HL-60/S4 (cell line): ENCODE data around the gene P2RY8.

Source experiments
- in situ Hi-C: fragments of 300-500 bp; cut with MboI; formaldehyde crosslinking; loops from 2 replicates; pipeline ENCODE4 v1.14.3; 2022; ENCODE audit warnings: low sequenced_read_pairs

Gene P2RY8

DNA sequence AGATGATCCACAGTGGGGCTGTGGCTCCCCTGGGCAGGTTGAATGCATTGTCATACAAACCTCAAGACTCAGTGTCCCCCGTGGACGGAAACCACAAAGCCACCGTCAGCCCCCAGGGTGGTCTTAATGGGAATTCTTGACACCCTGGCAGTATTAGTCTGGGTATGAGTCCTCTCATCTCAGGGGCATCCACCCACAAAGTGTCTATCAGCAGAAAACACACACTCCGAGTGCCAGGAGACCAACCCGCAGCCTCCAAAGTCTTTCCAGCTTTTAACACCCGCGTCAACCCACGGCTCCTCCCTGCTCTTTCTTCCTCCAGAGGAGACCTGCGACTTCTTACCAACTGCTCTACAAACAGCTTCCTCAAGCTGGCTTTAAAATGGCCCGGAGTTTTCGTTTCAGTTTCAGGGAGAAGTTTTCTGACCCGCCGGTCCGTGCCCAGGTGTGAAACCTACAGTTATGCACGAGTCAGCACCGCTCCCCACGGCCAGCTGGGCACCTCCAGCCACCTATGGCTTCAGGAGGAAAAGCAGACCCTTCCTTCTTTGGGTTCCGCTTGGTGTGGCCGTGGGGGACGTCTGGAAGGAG is 69.9 kb downstream of the P2RY8 start:
- in situ Hi-C loops: loop anchor here (25.0 kb wide), 1 partner anchor 120 kb away; the partner anchor contains the start of gene AKAP17A

DNA sequence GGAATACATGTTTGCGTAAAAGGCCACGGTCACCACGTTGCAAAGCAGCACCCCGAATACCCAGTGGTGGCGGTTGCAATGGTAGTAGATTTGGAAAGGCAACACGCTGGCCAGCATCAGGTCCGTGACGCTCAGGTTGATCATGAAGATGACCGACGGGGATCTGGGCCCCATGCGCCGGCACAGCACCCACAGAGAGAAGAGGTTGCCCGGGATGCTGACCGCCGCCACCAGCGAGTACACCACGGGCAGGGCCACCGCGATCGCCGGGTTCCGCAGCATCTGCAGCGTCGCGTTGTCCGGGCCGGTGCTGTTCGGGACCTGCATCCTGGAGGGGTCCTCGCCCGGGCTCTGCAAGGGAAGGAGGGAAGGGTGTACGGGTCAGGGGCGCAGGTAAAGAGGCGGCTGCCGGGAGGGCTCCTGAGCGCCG is 70.7 kb downstream of the P2RY8 start:
- in situ Hi-C loops: loop anchor here (25.0 kb wide), 1 partner anchor 121 kb away; the partner anchor contains the start of gene AKAP17A

DNA sequence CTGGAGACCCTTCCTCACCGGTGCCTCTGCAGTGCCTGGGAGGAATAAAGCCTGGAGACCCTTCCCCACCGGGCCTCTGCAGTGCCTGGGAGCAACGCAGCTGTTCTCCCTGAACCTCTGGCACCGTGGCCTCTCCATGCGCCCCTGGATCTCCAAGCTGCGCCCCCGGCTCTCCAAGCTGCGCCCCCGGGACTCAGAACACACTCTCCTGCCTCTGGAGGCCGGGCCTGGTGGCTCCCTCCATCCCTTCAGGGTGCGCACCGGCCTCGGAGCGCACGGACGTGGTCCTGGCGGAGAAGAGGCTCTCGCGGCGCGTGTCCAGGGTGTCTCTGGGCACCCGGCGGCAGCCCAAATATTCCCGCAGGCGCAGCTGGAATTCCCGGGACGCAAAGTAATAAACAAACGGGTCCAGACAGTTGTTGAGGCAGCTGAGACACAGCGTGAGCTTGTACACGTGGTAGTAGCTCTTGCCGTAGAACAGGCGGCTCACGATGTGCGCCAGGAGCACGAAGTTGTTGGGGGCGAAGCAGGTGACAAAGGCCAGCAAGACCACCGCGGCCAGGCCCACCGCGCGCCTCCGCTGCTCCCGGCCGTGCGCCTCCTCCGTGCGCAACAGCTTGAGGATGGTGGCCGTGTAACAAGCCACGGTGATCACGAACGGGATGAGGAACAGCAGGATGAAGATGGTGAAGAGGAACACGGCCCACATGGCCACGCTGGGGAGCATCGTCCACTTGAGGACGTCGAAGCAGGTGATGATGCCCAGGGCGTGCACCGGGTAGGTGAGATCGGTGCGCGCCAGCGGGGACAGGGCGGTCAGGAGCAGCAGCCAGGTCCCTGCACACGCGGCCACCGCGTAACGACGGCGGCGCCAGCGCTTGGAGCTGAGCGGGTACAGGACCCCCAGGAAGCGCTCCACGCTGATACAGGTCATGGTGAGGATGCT is 71.4 kb downstream of the P2RY8 start:
- in situ Hi-C loops: loop anchor here (25.0 kb wide), 1 partner anchor 122 kb away; the partner anchor contains the start of gene AKAP17A

DNA sequence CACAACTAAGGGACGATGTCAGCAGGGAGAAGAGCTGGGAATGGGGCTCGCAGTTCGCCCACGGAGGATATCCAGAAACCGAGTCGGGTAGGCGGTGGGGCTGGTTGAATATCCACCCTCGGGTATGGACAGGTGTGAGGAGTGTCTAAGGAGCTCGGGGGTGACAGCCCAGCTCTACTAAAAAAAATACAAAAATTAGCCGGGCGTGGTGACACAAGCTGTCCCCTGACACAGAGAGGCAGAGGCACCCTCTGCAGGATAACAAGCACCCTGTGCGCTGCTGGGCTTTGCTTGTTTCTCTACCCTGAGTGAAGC is 72.1 kb downstream of the P2RY8 start:
- in situ Hi-C loops: loop anchor here (25.0 kb wide), 1 partner anchor 122 kb away; the partner anchor contains the start of gene AKAP17A

DNA sequence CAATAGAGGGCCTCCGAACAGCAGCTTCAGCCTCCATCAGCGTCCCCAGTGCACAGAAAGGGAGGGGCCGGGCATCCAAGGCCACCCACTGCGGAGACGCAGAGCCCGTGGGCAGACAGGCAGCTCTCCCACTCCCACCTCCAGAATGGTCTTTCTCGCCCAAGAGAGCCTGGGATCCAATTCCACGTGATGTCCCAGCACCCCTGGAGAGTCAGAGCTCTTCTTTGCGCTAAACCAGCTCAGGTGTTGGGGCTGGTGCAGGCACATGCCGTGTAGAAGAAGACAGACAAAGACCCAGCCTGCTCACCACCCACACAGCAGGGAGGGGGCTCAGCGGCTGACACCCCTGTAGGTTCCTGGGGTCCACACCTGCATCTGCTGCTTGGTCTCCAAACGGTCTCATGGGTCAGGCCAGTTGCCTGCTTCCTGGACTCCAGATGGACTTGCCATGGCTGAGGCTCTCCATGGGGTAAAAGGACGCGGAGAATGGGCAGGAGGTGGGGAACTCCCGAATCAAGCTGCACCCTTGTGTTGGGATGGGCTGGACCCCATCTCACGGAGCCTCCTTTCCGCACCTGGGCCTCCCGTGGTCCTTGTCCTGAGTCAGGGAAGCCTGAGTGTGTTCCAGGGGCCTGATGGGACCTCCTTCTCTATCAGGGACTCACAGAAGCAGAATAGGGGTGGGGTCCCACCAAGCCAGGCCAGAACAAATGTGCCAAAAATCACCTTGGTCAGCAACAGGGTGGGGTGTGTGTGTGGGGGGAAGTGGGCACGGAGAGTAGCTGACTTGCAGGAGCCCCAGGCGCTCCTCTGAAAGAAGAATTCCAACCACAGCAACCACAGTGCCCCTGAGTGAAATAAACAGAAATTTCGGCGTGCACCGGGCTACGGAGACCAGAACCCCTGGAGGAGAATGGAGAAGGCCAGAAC is 72.7 kb downstream of the P2RY8 start:
- in situ Hi-C loops: loop anchor here (25.0 kb wide), 1 partner anchor 123 kb away; the partner anchor contains the start of gene AKAP17A

DNA sequence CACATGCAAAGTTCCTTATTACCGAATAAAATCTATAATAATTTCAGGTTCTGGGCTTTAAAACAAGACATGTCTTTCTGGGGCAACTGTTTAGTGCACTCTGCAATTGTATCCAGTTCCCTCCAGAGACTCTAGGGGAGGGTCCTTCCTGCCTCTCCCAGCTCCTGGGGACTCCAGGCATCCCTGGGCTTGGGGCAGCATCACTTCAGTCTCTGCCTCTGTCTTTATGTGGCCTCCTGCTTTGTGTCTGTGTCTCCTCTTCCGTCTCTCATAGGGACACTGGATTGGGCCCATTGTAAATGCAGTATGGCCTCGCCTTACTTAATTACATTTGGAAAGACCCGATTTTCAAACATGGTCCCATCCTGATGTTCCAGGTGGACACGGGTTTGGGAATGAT is 73.4 kb downstream of the P2RY8 start:
- in situ Hi-C loops: loop anchor here (25.0 kb wide), 1 partner anchor 124 kb away; the partner anchor contains the start of gene AKAP17A

DNA sequence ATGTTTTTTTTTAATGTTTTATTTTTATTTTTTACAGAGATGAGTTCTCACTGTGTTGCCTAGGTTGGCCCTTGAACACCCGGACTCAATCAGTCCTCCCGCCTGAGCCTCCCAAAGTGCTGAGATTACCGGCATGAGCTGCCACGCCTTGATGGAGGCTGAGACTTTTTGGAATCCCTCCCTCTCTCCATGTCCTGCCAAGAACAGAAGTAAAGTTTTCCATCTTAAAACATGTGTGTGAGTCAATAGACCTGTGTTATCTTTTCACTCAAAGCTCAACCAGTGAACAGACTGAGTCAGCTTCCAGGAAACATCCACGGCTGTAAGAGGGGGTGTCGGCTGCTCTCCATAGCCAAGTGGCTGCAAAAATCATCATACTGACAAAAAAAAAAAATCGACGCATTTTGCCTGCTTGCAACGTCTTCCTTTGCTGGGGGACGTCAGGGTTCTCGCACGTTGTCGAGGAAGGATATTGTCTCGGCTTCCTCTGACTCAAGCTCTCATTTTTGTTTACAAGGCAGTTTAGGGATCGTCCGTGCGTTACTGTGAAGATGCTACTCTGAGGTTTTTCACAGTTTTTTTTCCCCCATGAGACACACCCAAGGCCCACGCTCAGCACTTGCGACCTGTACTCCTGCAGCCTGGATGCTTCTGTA is 74.3 kb downstream of the P2RY8 start:
- in situ Hi-C loops: loop anchor here (25.0 kb wide), 1 partner anchor 125 kb away; the partner anchor contains the start of gene AKAP17A

DNA sequence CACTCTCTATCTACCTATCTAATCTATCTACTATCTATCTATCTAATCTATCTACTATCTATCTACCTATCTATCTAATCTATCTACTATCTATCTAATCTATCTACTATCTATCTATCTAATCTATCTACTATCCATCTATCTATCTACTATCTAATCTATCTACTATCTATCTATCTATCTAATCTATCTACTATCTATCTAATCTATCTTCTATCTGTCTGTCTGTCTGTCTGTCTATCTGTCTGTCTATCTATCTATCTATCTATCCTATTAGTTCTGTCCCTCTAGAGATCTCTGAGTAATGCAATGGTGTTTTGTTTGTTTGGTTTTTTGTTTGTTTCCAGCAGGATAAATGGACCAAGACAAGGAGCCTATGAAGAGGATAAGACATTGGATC is 74.9 kb downstream of the P2RY8 start:
- in situ Hi-C loops: loop anchor here (25.0 kb wide), 1 partner anchor 125 kb away; the partner anchor contains the start of gene AKAP17A

DNA sequence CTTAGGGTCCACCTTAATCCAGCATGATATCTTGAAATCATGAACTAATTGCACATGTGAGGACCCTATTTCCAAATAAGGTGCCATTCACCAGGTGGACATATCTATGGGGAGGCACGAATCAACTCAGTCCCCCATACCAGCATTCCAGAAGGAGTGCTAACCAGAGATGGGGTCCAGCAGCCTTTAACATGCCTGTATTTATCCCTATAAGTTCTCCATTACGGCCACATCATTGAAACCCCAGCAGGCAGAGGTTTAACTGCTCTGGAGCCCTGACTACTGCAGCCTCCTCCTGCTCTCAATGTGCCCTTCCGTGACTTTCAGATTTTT is 81.1 kb downstream of the P2RY8 start:
- in situ Hi-C loops: loop anchor here (25.0 kb wide), 1 partner anchor 131 kb away; the partner anchor contains the start of gene AKAP17A

DNA sequence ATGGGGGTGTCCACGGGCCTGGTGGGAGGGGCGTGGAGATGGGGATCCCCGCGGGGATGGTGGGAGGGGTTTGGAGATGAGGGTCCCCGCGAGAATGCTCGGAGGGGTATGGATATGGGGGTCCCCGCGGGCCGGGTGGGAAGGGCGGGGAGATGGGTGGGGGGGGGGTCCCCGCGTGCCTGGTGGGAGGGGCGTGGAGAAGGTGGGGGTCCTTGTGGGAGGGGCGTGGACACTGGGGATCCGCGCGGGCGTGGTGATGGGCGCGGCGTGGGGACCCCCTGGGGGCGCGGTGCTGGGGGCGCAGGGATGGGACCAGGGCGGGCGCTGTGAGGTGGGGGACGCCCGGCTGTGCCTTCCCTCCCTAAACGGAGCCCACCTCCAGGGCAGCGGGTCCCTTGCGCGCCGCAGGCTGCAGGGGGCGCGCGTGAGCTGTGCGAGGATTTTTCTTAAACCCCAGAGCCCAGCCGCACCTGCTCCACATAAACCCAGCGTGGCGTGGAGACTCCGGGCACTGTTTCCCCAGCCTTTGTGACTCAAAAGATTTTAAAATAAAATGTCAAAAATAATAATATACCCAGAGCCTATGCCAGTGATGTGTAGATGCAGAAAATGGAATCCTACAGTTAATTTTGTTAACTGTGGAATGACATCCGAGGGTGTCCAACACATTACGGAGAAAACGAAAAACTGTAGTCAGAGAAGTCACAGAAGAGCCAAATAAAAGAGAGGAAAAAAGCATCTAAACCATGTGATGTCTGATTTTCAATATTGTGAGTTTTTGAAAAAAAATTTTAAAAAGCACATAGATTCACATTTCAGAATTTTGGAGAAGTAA is 82.8 kb downstream of the P2RY8 start:
- in situ Hi-C loops: loop anchor here (25.0 kb wide), 1 partner anchor 133 kb away; the partner anchor contains the start of gene AKAP17A

DNA sequence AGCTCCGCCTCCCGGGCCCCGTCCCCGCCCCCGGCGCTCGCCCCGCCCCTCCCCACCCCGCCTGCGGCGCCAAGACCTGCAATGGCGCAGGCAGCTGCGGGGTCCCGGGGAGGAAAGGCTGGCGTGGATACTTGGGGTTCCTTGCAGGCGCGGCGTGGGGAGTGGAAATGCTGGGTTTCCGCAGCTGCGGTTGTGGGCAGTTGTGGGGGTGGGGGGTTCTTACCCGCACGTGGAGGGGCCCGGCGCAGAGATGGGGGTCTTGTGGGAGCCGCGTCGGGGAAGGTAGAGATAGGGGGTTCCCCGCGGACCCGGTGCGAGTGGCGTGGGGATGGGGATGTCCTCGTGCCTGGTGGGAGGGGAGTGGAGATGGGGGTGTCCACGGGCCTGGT is 83.6 kb downstream of the P2RY8 start:
- in situ Hi-C loops: loop anchor here (25.0 kb wide), 1 partner anchor 134 kb away; the partner anchor contains the start of gene AKAP17A

DNA sequence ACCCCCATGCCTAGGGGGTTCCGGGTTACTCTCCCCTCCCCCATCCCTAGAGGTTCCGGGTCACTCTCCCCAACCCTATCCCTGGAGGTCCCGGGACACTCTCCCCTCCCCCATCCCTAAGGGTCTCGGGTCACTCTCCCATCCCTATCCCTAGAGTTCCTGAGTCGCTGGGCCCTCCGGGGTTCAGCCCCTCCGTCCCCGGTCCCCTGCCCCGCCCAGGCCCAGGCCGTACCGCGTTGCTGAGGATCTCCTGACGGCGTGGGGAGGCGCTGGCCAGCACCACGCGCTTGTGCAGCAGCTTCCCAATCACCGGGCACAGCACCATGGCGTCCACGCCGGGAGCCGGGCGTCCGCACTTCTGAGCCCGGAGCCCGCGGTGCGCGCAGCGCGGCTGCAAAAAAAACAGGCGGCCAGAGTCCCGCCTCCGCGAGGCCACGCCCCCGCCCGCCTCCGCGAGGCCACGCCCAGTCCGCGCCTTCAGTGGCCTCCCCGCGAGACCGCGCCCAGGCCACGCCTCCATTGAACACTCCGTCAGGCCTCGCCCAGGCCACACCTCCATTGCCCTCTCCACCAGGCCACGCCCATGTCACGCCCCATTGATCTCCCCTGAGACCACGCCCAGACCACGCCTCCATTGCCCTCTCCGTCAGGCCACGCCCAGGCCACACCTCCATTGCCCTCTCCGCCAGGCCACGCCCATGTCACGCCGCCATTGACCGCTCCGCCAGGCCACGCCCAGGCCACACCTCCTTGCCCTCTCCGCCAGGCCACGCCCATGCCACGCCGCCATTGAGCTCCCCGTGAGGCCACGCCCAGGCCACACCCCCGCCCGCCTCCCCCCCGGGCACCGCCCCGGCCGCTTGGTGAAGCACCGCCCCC is 84.2 kb downstream of the P2RY8 start, which contains the start of gene ASMTL:
Gene ASMTL, minus strand, starts transcription at position 394 of the 879 bp plus-strand sequence. Its CDS starts 69 bp downstream, at position 325.
- in situ Hi-C loops: loop anchor here (25.0 kb wide), 1 partner anchor 135 kb away; the partner anchor contains the start of gene AKAP17A

DNA sequence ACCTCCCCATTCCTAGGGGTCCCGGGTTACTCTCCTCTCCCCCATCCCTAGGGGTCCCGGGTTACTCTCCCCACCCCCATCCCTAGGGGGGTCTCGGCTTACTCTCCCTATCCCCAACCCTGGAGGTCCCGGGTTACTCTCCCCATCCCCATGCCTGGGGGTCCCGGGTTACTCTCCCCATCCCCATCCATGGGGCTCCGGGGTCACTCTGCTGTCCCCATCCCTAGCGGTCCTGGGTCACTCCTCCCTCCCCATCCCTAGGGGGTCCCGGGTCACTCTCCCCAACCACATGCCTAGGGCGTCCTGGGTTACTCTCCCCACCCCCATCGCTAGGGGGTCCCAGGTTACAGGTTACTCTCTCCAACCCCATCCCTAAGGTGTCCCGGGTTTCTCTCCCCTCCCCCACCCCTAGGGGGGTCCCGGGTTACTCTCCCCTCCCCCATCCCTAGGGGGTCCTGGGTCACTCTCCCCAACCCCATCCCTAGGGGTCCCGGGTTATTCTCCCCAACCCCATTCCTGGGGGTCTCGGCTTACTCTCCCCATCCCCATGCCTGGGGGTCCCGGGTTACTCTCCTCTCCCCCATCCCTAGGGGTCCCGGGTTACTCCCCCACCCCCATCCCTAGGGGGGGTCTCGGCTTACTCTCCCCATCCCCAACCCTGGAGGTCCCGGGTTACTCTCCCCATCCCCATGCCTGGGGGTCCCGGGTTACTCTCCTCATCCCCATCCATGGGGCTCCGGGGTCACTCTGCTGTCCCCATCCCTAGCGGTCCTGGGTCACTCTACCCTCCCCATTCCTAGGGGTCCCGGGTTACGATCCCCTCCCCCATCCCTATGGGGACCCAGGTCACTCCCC is 85.1 kb downstream of the P2RY8 start:
- in situ Hi-C loops: loop anchor here (25.0 kb wide), 1 partner anchor 135 kb away; the partner anchor contains the start of gene AKAP17A

DNA sequence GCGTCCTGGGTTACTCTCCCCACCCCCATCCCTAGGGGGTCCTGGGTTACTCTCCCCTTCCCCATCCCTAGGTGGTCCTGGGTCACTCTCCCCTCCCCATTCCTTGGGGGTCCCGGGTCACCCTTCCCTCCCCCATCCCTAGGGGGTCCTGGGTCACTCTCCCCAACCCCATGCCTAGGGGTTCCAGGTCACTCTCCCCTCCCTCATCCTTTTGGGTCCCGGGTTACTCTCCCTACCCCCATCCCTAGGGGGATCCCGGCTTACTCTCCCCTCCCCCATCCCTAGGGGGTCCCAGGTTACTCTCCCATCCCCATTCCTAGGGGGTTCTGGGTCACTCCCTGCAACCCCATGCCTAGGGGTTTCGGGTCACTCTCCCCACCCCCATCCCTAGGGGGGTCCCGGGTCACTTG is 85.7 kb downstream of the P2RY8 start:
- in situ Hi-C loops: loop anchor here (25.0 kb wide), 1 partner anchor 136 kb away; the partner anchor contains the start of gene AKAP17A

DNA sequence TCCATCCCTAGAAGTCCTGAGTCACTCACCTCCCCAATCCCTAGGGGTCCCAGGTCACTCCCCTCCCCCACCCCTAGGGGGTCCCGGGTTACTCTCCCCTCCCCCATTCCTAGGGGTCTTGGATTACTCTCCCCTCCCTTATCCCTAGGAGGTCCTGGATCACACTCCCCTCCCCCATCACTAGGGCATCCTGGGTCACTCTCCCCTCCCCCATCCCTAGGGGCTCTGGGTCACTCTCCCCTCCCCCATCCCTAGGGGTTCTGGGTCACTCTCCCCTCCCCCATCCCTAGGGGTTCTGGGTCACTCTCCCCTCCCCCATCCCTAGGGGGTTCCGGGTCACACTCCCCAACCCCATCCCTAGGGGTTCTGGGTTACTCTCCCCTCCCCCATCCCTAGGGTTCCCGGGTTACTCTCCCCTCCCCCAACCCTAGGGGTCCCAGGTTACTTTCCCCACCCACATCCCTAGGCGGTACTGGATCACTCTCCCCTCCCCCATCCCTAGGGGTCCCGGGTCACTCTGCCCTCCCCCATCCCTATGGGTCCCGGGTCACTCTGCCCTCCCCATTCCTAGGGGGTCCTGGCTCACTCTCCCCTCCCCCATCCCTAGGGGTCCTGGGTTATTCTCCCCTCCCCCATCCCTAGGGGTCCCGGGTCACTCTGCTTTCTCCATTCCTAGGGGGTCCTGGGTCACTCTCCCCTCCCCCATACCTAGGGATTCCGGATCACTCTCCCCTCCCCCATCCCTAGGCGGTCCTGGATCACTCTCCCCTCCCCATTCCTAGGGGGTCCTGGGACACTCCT is 86.4 kb downstream of the P2RY8 start:
- in situ Hi-C loops: loop anchor here (25.0 kb wide), 1 partner anchor 137 kb away; the partner anchor contains the start of gene AKAP17A

DNA sequence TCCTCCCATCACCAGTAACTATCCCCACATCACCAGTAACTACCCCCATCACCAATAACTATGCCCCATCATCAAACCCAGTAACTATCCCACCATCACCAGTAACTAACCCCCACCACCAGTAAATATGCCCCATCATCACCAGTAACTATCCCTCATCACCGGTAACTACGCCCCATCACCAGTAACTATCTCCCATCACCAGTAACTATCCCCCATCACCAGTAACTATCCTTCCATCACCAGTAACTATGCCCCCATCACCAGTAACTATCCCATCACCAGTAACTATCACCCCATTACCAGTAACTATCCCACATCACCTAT is 87.2 kb downstream of the P2RY8 start:
- in situ Hi-C loops: loop anchor here (25.0 kb wide), 2 partner anchors 138 to 1163 kb away; partner anchors contain the start of gene AKAP17A
